SKM-1 treated with dmso at 0.1 percent for 144 hours (cell line): ENCODE data around the gene CRADD.
"Not testable (repeated sequence)": the region's sequence is repeated elsewhere in the genome, so short reads cannot be mapped to it uniquely, and the experiment has no call there.

Experiments used
- DNase-seq: peaks from one replicate; lab custom pipeline; 2025; ENCODE audit not compliant: unreplicated experiment; lab: John Stamatoyannopoulos, UW

Gene CRADD

DNA sequence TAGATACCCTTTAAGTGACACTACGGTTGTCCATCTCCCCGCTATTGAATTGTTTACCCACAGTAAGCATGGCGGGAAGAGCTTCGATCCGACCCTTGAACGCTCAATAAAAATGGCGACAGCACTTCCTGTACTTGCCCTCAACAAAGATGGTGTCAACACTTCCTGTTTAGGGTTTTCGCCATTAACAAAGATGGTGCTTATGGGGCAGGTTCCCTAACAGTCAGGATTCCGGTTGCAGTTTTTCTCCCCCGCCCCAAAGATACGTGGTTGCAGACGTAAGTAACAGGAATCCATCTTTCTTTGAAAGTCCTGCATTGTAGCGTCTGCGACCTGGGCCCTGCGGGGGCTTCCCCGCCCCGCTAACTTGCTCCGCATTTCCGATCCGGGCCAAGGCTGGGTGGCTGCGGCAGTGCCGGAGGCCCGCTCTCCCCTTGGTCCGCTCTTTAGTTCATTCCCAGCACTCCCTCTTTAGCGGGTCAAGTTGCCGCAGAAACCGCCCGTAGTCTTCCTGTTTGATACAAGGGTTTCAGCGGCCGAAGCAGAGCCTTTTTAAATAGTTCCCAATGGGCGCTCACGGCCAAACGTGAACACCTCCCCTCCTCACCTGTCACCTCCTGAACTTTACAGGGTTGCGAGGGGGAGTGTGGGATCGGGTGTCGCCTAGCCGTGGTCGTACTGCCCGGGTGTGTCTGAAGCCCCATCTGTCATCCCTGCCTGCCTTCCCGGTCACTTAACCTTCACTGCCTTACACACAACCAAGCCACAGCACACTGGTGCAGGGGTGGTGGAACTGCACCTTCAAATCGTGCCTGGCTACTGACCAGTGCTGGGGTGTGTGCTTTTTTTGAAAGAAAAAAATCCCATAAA lies at the start of gene CRADD:
CRADD (plus strand) TSS at position 181 of the 870 bp plus-strand sequence.
- peak; percentile 58 for DNase-seq

DNA sequence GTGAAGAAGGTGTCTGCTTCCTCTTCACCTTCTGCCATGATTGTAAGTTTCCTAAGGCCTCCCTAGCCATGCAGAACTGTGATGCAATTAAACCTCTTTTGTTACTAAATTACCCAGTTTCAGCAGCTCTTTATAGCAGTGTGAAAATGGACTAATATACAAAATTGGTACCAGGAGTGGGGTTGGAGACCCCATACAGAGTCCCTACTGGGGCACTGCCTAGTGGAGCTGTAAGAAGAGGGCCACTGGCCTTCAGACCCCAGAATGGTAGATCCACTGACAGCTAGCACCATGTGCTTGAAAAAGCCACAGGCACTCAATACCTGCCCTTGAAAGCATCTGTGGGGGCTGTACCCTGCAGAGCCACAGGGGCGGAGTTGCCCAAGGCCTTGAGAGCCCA lies 44.8 kb upstream of the CRADD start:
- no peak for DNase-seq

DNA sequence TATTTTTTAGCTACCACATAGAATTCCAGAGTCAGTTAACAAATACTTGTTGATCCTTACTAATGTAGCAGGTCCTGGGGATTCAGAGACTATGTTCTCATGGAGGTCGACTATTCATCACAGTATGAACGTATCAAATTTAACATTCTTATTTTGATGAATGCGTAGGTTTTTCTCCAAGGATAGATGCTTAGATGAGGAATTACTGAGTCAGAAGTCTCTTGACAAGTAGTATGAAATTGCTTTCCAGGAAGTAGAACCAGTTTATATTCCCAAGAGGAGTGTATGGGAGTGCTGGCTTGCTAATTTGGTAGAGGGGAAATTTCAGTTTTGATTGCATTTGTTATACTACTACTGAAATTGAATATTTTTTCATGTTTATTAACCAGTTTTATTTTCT lies 42.8 kb upstream of the CRADD start:
- DNase-seq, result no peak

DNA sequence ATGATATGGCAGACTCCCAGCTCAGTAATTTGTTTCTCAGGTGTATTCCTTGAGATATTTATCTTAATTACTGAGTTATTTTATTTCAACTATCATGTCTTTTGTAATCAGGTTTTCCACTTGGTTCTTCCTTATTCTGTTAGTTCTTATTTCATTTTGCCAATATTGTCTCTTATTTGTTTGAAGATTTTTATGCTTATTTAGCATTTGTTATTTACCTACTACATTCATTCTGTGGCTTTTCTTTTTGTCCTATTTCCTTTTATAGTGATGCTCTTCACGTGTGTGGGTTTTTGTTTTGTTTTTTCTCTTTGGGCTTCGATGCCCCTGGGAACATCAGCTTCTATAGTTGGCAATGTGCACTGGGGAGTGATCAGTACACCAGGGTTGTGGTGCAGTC lies 40.5 kb upstream of the CRADD start:
- no peak for DNase-seq

DNA sequence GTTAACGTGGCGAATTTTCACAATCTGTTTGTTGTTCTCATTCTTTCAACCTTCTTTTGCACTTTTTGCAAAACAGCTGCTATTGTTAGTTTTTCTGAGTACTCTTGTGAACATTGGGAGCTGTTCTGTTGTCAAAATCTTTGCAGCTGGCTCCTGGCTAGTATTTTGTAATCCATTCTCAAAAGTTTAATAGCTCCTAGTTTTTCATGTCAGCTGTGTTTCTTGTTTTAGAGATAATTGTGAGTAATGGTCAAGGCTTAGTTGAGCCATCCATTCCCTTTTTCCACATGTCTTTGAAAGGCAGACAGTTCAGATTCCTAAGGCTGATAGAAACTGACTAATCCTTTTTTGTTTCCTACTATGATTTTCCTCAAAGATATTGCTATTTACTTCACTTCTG lies 39.1 kb upstream of the CRADD start:
- DNase-seq, result no peak

DNA sequence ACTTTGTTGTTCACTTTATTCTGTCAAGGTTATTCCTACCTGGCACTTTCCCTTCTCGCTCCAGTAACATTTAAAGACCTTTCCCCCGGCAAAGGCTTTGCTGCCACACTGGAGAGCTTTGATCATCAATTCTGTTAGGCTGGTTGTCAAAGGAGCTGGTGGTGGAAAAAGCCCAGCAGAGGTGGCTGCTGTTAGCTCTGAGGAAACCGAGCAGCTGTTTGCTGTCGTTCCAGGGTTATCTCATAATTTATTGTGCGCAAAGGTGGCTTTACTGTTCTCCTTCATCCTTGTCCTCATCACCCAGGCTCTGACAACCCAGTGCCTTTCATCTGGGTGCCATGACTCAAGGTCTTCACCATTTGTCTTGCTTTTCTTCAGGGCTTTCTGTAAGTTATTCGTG lies 38.2 kb upstream of the CRADD start:
- no peak for DNase-seq

DNA sequence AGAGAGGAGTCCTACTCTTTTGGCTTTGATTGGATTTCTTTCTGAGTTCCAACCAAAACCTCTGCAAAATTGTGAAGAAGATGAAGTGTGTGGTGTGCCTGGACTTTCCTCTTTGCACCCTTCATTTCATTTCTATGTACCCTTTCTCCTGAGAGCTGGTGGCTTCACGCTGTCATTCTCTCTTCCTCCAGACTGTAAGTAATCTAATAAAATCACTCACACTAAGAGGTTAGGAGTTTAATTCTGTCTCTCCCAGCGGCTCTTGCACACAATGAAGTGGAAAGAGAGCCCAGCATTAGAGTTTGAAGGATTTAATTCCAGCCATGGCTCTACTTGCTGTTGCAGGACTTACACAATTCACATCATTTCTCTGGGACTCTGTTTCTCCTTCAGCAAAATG lies 37.8 kb upstream of the CRADD start:
- no peak for DNase-seq

DNA sequence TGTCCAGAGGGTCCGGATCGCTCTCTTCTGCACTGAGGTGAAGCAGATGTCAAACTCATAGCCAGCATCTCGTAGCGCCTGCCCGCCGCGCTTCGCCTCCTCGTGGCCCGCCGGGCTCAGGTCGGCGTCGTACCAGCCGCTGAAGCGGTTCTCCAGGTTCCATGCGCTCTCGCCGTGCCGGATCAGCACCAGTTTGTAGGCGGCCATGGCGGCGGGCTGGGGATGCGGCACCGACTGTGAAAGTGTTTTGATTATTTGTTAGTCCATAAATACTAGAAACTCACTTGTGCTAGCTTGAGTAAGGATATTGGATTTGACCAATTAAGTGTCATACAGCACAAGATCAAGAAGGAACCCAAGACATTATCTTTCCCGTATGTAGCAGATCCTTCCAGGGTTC lies 35.8 kb upstream of the CRADD start:
- DNase-seq, result not testable (repeated sequence)

DNA sequence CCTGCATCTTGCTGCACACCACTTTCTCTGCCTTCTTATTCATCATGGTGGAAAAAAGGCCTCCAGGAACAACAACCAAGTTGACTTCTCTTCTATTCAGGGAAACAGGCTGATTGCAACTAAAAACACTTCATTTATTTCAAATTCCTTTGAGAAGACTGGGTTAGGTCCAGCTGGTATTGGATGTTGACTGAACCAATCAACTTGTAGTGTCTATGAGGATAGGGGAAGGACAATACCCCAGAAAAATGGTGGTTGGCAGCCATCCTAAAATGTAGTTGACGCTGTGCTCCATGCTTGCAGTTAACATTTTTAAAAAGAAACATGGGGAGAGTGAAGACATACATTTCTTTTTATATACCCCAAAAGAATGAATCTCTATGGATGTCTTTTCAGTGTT lies 34.4 kb upstream of the CRADD start:
- DNase-seq, result no peak

DNA sequence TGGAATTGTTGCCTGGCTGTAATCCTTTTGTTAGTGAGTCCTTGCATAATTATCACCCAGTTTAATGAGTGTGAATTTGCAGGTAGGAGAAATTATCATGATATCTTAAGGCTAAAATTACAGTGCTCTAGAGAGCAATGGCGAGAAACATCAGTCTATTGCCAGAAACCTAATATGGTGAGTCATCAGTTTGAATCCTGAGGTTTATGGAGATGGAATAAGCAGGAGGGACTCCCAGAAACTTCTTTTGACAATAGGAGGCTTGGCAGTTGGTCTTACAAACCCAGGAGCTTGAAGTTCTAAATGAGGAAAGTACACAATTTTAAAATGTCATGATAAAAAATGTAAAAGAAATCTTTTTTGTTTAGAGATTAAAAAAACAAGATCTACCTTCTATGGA lies 31.5 kb upstream of the CRADD start:
- no peak for DNase-seq

DNA sequence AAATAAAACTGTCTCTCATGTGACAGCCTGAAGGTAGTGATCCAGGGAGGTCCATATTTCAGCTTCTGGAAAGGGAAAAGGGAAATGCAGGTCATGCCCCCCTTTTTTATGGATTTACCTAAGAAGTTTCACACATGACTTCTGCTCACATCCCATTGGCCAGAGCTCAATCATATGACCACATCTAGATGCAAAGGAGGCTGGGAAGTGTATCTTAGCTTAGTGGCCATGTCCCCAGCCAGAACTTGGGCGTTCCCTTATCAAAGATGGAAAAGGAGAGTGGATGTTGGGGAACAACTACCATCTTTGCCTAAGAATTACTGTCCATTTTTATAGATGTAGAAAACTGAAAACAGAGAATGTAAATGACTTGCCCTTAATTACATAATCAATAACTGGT lies 26.5 kb upstream of the CRADD start:
- DNase-seq, result no peak

DNA sequence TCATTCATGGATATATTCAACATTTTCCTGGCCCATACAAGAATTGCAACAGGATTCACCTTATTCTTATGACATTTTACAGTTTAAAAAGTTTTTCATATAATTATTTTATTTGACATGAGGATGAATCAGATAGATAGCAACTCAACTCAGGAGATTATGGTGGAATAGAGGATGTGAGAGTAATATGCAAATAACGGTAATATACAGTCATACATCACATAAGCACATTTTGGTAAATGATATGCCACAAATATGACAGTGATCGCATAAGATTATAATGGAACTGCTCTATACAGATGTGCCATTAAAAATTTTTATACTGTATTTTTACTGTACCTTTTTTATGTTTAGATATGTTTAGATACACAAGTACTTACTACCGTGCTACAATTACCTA lies 24.1 kb upstream of the CRADD start:
- no peak for DNase-seq

DNA sequence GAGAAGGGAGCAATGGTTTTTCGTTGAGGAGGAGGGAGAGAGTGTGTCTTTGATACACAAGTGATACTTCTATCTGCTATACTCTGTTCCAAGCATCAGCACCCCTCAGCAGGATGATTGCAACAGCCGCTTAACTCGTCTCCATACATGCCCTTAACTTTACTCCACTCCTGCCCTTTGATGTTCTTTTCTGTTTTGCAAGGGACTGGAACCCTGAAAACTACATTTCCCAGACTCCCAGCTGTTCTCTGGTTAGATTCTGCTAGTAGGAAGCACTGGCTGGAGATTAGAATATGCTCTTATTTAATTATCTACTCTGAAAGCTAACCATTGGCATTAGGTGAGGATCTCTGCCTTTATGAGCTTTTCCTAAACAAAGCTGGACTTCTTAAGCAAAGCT lies 23.5 kb upstream of the CRADD start:
- DNase-seq, result no peak

DNA sequence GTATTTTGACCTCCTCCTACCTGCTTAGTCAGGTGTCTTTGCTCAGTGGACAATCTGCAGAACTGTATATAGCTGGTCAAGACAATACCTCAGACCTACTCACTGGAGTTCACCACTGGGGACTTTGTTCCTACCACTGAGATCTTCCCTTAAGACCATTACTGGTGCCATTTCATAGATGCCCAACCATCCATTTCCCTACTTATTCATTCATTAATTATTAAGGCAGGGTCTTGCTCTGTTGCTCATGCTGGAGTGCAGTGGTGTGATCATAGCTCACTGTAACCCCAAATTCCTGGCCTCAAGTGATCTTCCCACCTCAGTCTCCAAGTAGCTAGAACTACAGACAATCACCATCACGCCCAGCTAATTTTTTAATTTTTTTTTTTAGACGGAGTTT lies 22.8 kb upstream of the CRADD start:
- no peak for DNase-seq

DNA sequence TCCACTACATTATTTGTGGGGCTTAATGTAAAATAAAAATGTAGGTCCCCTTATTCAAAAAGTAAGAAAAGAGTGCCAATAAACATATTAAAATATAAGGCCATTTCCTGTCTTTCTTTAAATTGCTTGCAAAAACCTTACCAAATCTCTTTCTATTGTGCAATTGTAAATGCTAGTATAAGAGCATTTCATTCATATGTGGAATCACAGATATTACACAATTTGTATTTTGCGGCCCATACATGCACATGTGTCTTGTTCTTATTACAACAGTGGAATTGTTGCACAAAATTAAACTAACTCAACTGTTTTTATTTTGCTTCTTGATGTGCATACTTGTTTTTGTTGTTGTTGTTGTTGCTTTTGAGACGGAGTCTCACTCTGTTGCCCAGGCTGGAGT lies 20.1 kb upstream of the CRADD start:
- no peak for DNase-seq

DNA sequence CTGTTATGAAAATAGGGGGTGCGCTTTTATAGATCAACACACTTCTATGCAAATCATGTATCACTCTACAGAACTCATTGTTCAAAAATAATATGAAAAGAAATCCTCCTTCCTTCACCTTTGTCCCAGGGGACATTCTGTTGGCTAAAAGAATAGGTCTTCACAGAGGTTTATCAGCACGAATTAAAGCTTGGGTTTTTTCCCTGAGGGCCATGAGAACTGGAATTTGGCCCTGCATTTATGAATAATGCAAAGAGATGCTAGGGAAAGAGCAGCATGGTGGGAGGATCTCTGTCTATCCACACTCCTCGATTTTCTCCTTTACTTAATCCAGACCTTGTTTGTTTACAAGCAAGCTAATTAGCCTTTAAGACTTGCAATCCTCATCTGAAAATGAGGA lies 16.2 kb upstream of the CRADD start:
- DNase-seq, result no peak

DNA sequence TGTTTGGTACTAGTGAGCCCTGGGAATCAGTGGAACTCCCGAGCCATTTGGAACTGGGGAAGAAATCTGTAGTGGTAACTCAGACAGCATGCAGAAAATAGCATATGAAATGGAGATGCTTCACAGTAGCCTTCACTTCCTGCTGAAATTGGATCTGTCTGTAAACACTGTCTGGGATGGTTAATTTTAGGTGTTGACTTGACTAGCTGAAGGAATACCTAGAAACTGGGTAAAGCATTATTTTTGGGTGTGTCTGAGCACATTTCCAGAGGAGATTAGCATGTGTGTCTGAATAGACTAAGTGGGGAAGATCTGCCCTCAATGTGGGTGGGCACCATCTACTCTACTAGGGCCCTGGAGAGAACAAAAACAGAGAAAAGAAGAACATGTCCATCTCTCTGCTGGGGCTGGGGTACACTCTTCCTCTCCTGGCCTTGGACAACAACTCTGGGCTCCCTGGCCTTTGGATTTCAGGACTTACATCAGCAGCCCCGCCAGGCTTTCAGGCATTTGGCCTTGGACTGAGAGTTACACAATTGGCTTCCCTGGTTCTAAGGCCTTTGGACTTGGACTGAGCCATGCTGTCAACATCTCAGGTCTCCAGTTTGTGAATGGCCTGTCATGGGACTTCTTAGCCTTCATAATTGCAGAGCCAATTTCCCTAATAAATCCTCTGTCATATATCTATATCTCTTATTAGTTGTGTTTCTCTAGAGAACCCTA lies 14.0 kb upstream of the CRADD start:
- DNase-seq, result no peak

DNA sequence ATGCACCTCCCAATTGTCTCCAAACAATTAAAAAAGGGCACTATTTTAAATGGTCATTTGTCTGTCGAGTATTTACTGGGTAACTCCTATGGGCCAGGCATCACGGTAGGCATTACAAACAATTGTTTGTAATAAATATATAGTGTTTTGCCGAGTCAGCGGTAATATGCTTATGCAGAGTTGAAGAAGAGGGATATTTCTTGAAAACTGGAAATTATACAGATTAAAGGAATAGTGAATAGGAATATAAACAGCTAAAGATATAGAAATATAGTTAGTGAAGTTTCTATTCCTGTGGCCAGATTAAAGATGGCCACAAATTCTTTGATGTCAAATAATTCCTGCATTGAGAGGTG lies 13.5 kb upstream of the CRADD start:
- DNase-seq, result no peak

DNA sequence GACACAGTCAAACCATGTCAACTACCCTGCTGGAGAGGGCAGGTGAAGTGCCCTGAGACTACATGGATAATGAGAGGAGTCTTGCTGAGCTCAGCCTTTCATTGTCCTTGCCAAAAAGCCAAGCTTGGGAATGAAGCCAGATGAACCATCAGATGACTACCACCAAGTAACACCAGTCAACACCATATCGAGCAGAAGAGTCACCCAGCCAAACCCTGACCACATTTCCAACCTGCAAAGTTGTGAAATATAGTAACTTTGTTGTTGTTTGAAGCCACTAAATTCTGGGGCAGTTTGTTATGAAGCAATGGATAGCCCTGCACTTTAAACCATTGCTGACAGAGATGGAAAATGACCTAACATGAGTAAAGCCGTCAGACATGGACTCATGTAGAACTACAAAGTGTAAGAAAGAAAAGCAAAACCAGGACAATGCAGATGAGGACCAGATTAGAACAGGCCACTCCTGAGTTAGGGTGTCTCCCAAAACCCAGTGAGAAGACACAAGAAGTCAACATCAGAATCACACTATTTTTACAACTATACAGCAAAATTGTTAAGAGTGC lies 12.5 kb upstream of the CRADD start:
- DNase-seq, result no peak

DNA sequence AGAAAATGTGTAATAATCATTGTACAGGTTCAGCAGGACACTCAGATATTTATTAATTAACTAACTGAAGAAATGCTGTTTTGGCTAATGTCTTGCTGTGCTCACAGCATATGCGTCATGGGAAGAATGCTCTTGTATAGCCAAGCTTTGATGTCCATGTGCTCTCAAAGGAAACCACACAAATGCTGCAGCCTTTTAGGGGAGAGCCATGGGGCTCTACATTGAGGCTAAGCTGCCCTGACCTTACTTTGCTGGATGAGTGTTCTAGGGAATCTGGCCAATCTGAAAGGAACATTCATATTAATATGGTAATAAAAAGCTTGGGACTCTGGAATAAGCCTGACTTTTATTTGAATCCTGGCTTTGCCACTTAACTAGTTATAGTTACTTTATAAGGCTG lies 9.5 kb upstream of the CRADD start:
- DNase-seq, result no peak

DNA sequence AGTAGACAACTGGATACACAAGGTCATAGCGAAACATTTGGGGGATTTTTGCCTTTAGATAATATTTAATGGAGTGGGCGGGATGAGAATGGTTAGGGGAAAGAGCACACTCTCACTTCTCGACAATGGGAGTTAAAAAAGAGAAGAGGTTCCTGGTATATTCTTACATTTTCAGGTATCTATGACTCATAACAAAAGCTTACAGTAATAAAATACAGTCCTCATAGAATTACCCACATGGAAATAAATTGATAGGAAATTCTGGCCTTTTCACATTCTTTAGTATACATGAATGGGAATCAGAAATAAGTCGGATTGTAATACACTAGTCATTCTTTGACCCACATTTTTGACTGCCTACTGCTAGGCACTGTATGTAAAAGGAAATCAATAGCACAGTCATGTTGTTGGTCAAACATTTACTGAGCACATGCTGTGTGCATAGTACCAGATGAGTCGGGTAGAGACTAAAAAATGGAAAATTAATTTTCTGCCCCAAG lies 8.2 kb upstream of the CRADD start:
- DNase-seq, result no peak

DNA sequence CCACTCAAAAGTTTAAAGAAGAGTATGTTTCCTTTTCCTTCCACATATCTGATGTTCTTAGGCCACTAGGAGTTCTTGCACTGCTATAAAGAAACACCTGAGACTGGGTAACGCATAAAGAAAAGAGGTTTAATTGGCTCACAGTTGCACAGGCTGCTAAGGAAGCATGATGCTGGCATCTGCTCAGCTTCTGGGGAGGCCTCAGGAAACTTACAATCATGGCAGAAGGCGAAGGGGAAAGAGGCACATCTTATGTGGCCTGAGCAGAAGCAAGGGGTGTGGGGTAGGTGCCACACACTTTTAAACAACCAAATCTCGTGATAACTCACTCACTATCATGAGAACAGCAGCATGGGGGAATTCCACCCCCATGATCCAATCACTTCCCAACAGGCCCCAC lies 7.7 kb upstream of the CRADD start:
- no peak for DNase-seq
